PFSK-1 (cell line): ENCODE measurements around the gene TOLLIP.

Experiments used
- REST ChIP-seq, 2 experiments: IDR thresholded peaks; 2 replicates each; pipeline versions ENCODE4 v1.6.1 to v1.8.0; 2011 to 2012; ENCODE audit warnings: low read depth in 2 of 2, low read length in 2 of 2, control low read depth in 1 of 2, inconsistent platforms in 1 of 2, mild to moderate bottlenecking in 1 of 2, moderate library complexity in 1 of 2; ENCODE audit not compliant: insufficient read depth in 1 of 2
- SIN3A ChIP-seq: IDR thresholded peaks from 2 replicates; pipeline ENCODE4 v1.6.1; 2012; ENCODE audit warnings: mild to moderate bottlenecking, low read length, moderate library complexity, borderline replicate concordance; ENCODE audit not compliant: insufficient read depth

- TF ChIP-seq SIN3A (no peak), REST (IDR thresholded peaks at IDR 0.05; ENCODE audit: insufficient read depth in 1 of 2, low read depth in 2 of 2, low read length in 2 of 2) (no peak)
These were observed 19.1 kb downstream of the TOLLIP start for GRCh38 chr11:1290052-1291040.
